Uterus (tissue), 4 donors: Measurements from ENCODE around the gene AQP11. TPM values are rescaled to one million over a fixed set of nuclear protein-coding genes. Genes with fewer than 3 reads are reported as not detected.

Source experiments
- DNase-seq, 2 donors: peaks; one replicate each; pipeline ENCODE4 v3.0.0-alpha.2; 2019 to 2020
- H3K27ac ChIP-seq, 2 donors: fragments of 200-600 bp; sonication (generic); 1 replicate in 1 of 2; 2 replicates in 1 of 2; pipeline ENCODE4 v1.5.1; 2016 to 2018
- H3K27me3 ChIP-seq, 2 donors: fragments of 200-600 bp; sonication (generic); one replicate each; pipeline ENCODE4 v1.5.1; 2018 to 2019; ENCODE audit warnings: control low read depth in 1 of 2
- H3K36me3 ChIP-seq, 2 donors: fragments of 200-600 bp; sonication (generic); one replicate each; pipeline ENCODE4 v1.5.1; 2019; ENCODE audit warnings: control low read depth in 1 of 2
- H3K4me1 ChIP-seq, 2 donors: fragments of 200-600 bp; sonication (generic); one replicate each; pipeline ENCODE4 v1.5.1; 2018 to 2019; ENCODE audit warnings: control low read depth in 1 of 2
- H3K4me3 ChIP-seq, 2 donors: fragments of 200-600 bp; sonication (generic); 1 replicate in 1 of 2; 2 replicates in 1 of 2; pipeline ENCODE4 v1.5.1; 2018 to 2019; ENCODE audit warnings: mild to moderate bottlenecking in 1 of 2
- H3K9me3 ChIP-seq, 2 donors: fragments of 200-600 bp; sonication (generic); one replicate each; pipeline ENCODE4 v1.5.1; 2019; ENCODE audit warnings: control low read depth in 1 of 2
- CTCF ChIP-seq, 4 experiments: fragments of 200-600 bp in 2 of 4; fragments of 450-650 bp in 2 of 4; sonication (generic) in 2 of 4; IDR thresholded peaks; one replicate each; pipeline ENCODE4 v1.5.1; 2016 to 2019; ENCODE audit warnings: antibody characterized with exemption in 4 of 4, mild to moderate bottlenecking in 2 of 4, moderate library complexity in 1 of 4
- POLR2A ChIP-seq, 2 donors: fragments of 450-650 bp; IDR thresholded peaks; one replicate each; pipeline ENCODE4 v1.6.1; 2016; ENCODE audit warnings: antibody characterized with exemption in 2 of 2, mild to moderate bottlenecking in 1 of 2, moderate library complexity in 1 of 2
- intact Hi-C: fragments of 100-400 bp; cut with DNase I; formaldehyde crosslinking; loops from one replicate; pipeline ENCODE4 v1.15.1; 2023; ENCODE audit warnings: low total_unique reads
- small RNA-seq: library from RNA; depleted of rRNA; stranded (forward); fragments of <200 nt; gene quantifications from one replicate; pipeline ENCODE3, GENCODE V24; 2016
- total RNA-seq, 4 donors: library from RNA; depleted of rRNA in 3 of 4; stranded (reverse); fragments of >200 nt in 3 of 4; gene quantifications; one replicate each; pipeline versions ENCODE4 v1.1.0 to v1.2.4, GENCODE V29; 2014 to 2023
- donor health status: DM: yes; HTN: yes; CAD: no.

The AQP11 gene
- total RNA-seq, 4 donors from 2014 or later = 0.73 to 6.9 (median 1.9) TPM; not detected in 1

GRCh38 chr11:77658213-77659013 is 68.7 kb downstream of the AQP11 start:
- Histone ChIP-seq H3K36me3 (no peaks in the 10 kb centered on the region), H3K9me3 (no peaks in the 10 kb centered on the region), H3K4me1 (no peaks in the 10 kb centered on the region), H3K4me3 (no peak overlapping the region), H3K27me3 (no peaks in the 10 kb centered on the region), H3K27ac (no peak overlapping the region)
- no peak for TF ChIP-seq CTCF (IDR thresholded peaks at IDR 0.05)
- no peak for TF ChIP-seq POLR2A (IDR thresholded peaks at IDR 0.05)
- DNase-seq = no peak
- intact Hi-C loops = no loop called here

Small RNA genes lying within 50 kb of the gene (small RNA-seq; reads per million reads assigned to genes)
- gene RNU7-59P = not detected

Other genes starting within 250 kb of the AQP11 start
- gene PAK1, start 115.9 kb upstream of the AQP11 start, total RNA-seq = 10 to 100 TPM; 17.4 to 55.2 (median 35.7) TPM
- gene CLNS1A, start 47.8 kb downstream of the AQP11 start, total RNA-seq = 100 to 1,000 TPM in 2 of 4 donors, 10 to 100 TPM in 2; 87.9 to 177 (median 114) TPM
- gene RSF1, start 230.8 kb downstream of the AQP11 start, total RNA-seq = 100 to 1,000 TPM in 1 of 4 donors, 10 to 100 TPM in 3; 26.5 to 121 (median 82.3) TPM
- 10 to 100 TPM; 10.9 to 31.5 (median 28.1) TPM for gene AAMDC, start 231.2 kb downstream of the AQP11 start, total RNA-seq